GM18517 (cell line): Measurements from ENCODE around the gene GINS1.

Experiments
- ATAC-seq: cut with Tn5 transposase; IDR thresholded peaks from one replicate; pipeline ENCODE4 v1.9.1; 2021; ENCODE audit warnings: mild to moderate bottlenecking, moderate library complexity; ENCODE audit not compliant: unreplicated experiment

GINS1 gene

DNA sequence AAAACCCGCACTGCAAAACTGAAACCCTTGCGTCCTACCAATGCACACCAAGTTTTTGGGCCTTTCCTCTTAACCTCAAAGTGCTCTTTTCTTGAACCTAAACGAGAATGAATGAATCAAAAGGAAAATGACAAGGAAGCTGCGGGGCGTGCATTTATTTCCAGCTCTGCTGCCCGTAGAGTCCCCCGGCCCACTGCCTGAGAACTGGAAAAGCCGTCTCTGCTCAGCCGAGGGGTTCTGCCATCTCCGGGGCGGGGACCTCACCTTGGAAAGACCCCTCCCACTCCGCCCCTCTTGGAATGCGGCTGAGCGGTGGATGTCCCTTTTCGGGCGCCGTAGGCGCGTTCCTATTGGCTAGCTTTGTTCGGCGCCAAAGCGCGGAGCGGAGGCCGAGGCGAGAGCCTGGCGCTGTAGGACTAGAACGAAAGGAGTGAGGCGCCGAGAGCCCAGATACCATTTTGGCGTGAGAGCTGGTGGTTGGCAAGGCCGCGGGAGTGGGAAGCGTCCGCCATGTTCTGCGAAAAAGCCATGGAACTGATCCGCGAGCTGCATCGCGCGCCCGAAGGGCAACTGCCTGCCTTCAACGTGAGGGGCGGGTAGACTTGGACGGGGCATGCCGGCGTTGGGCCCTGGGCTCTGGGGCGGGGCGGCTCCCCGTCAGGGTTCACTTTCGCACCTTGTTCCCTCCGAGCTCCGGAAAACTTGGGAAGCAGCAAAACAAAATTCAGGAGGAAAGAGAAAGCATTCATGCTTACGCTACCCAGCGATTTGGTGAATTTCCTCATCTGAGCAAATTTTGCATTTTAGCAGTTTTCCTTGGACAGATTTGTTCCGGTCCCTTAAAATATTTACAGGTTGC lies at the start of gene GINS1:
TSS of gene GINS1 (plus strand) at position 363 of the 859 bp plus-strand sequence. CDS start at position 511, 148 bp downstream.
- ATAC-seq = peak; percentile 84

DNA sequence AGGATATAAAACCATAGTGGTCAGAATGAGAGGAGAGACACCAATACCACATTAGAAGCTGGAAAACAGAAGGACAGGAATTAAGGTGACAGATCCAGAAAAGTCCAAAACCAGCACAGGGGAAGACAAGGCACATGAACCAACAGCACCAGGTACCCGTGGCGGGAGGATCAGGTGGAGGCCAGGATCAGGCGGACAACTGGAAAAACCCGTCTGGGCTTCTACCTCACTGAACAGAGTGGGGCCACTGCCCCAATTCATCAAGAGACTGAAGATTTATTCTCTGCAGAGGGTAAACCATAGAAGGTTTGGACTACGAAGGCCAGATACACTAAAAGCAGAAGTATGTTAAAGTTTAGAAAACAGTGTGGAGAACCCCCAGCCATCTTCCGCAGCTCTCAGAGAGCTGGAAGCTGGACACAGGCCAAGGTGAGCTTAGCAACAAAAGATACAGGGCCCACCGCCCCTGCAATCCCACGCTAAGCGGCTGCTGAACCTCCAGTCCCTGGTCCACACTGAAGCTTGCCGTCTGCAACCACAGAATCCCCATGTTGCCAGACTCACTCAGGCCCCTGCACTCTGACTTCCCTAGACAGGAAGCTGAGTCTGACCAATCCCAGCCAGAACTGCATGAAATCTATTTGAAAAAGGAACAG lies 46.7 kb upstream of the GINS1 start:
- ATAC-seq = peak; percentile 64

- ATAC-seq = peak; percentile 16
Observed at GRCh38 chr20:25361287-25361683, 46.2 kb upstream of the GINS1 start.

- no peak for ATAC-seq
Observed at GRCh38 chr20:25364180-25364788, 43.2 kb upstream of the GINS1 start.

DNA sequence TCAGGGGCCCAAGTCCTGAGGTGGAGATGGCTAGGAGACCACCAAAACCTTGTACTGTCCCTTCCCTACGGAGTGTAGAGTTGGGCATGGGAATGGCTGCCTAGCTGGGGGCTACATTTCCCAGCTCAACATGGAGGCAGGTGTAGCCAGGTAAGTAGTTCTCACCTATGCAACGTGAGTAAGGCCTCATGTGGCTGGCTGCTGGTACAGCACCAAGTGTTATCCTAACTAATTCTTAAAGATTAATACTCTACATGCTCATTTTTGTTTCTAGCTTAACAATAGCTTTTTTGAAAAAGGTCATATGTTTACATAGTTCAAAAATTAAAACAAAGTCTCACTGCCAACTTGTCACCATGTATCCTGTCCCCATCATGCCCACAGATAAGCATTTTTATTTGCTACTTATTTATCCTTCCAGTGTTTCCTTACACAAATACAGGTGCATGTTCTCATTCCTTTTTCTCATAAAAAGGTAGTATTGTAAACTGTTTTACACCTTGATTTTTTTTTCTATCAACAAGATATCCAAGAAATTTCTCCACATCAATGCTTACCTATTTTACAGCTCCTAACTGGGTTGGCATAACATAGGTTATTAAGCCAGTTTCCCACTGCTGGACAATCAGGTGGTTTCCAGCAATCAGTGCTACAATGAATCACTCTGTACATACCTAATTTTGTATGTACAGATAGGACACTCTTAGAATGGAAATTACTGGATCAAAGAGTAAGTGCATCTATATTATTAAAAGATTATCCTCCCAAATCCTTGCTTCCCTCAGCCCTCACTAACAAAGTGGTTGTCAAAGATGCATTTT lies 42.4 kb upstream of the GINS1 start:
- no peak for ATAC-seq

GRCh38 chr20:25368526-25368925 lies 38.9 kb upstream of the GINS1 start:
- ATAC-seq = no peak

DNA sequence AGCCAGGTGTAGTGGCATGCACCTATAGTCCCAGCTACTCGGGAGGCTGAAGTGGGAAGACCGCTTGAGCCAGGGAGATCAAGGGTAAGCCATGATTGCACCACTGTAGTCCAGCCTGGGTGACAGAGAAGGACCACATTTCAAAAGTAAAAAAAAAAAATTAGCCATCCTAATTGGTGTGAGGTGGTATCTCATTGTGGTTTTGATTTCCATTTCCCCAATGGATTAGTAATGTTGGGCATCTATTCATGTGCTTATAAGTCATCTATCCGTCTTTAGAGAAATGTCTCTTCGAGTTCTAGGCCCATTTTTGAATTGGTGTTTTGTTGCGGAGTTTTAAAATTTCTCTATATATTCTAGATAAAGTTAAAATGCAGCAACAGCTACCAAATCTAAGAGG lies 38.5 kb upstream of the GINS1 start:
- ATAC-seq = no peak

DNA sequence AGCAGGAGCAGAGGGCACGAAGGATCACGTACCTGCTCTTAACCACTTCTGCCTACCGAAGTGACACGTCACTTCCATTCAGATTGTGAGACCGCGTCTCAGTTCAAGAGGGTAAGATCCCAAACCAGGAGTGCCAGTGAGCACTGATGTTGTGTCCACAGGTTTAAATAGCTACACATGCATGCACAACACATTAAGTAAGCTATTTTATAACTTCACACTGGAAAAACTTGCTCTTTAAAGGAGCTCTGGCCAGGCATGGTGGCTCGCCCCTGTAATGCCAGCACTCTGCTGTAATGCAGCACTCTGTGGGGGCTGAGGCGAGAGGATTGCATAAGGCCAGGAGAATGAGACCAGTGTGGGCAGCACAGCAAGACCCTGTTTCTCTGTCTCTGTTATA lies 37.9 kb upstream of the GINS1 start:
- ATAC-seq = no peak

- ATAC-seq = no peak
Observed at GRCh38 chr20:25369971-25370370, 37.5 kb upstream of the GINS1 start.

DNA sequence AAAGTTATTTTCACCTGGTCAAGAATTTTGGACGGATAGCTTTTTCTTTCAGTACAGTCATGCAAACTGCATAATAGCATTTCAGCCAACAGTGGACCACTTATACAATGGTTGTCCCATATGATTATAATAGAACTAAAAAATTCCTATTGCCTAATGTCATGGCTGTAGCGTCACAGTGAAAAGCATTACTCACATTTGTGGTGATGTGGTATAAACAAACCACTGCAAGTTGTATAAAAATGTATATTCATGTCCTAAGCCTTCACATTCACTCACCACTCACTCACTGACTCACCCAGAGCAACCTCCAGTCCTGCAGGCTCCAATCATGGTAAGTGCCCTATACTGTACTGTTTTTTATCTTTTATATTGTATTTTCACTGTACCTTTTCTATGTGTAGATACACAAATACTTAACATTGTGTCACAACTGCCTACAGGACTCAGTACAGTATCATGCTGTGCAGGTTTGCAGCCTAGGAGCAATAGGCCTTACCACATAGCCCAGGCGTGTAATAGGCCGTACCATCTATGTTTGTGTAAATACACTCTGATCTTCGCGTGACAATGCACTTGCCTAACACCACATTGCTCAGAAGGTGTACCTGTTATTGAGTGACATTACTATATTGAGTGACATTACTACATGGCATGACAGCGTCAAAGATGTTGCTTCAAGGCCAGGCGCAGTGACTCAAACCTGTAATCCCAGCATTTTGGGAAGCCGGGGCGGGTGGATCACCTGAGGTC lies 34.7 kb upstream of the GINS1 start:
- no peak for ATAC-seq

DNA sequence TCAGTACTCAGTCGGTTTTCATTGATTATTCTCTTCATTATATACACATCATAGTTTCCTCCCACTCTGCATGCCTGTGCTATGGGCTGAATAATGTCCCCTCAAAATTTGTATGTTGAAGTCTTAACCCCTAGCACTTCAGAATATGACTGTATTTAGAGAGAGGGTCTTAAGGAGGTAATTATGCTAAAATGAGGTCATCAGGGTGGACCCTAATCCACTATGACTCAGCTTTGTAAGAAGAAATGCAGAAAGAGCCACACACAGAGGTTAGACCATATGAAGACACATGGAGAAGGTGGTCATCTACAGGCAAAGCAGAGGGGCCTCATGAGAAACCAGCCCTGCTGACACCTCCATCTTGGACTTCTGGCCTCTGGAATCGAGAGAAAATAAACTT lies 32.6 kb upstream of the GINS1 start:
- ATAC-seq = no peak

GRCh38 chr20:25376236-25376635 lies 31.2 kb upstream of the GINS1 start:
- ATAC-seq = no peak

- ATAC-seq = no peak
Observed at GRCh38 chr20:25376886-25377285, 30.6 kb upstream of the GINS1 start.

DNA sequence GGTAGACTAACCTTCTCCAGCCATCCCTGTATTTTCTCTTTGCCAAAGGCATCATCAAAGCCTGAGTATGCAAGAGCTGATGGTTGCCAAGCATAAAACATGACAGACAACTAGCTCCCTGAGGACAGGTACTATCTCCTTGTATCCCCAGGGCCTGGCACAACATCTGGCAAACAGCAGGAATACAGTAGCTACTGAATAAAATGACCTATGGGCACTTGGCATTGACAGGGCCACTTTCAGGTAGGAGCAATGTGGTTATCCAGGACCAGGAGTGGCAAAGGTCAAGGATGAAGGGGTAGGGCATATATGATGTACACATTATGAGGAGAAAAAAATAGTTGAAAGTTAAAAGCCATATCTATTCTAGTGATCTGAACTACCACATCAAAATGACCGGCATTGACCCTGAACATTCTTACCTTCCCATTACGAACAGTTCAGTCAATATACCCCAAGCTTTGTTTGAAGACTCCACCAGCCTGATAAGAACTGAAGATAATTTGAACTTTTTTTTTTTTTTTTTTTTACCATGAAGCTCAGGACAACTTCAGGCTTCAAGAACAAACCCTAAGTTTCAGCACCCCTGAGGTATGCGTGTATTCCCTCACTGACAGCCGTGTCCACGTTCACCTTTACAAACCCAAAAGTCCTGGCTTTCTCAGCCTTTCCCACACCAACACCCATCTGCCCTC lies 29.1 kb upstream of the GINS1 start:
- ATAC-seq = no peak

DNA sequence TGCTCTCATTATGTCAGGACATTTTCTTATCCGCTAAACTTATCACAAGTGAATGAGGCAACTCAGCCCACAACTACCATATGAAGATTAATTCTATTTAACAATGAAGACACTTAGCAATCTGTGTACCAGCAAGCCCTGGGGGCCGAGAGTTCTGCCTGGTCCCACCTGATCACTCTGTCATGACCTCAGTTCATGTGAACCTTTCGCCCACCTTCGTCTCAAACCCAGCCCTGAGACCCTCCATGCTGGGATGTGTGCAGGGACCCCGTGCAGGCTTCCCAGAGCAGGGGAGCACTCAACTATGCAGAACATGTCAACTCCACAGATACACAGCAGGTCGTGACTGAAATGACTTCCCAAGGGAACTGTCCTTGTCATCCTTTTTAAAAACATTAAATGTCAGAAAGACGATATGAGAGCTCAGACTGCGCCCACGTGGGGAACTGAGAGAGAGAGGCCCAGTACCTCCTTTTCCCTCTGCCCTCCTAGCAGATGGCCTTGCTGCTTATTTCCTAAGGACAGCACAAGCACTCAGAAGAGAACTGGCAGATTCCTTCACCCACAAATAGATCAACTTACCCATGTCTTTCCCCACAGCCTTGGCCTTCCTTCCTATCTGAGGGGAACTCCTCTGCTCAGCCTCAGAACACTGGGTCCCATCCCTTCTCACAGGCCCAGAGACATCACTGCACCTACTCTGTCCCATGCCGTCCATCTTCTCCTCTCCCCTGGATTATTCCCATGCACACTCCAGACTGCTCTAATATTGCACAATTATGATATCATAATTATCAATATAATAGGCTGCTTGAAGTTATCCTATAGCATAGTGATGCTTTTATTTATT lies 28.4 kb upstream of the GINS1 start:
- ATAC-seq = no peak

DNA sequence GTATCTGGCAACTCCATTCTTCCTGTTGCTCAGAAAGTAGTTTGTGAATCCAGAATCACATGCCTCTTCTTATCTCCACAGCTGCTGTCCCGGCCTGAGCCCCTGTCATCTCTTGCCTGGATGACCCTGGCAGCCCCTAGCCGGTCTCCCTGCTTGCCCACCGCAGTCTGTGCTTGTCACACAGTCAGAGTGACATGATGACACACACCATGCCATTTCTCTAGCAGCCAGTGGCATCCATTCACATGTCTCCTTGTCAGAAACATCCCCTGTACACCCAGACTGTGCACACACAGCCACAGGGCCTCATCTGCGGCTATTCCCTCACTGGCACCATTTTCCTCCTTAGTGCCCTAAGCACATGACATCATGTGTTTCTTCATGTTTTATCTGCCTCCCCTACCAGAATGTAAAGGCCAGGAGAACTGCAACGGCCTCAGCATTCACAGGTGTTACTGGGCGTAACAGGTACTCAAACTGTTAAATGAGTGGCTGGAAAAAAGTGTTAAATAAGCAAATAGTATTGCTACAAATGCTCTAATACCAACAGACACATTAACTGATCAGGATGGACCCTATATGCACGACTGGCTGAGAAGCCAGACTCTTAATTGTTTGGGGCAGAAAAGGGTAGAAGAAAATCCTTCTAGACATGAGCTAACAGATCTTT lies 26.4 kb upstream of the GINS1 start:
- no peak for ATAC-seq

DNA sequence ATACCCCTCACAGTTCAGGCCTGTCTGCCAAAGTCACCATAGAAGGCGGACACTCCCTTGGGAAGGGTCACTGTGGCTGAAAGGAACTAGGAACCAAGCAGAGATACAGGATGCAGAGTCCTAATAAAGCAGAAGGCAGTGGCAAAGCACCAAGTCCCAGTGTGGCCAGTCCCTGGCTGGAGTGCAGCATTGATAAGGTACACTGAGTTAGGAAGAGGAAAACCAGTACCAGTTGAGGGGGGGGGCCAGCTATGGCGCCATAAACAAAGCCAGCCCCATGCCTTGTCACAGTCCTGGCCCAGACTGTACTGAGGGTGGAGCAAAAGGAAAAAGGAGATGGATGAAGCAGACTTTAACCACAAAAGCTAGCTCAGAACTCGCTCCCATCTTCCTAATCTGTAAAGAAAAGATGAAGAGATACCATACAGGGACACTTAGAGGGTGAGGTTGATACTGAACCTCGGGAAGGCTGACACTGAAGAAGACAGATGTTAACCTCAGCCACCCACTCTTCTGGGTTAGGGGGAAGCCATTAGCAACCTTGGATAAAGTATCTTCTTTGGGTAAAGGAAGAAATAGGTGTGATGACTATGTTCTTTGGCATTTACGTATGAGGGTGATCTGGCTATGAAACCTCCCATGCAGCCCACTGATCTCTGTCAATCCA lies 24.6 kb upstream of the GINS1 start:
- ATAC-seq = no peak

- ATAC-seq = no peak
Observed at GRCh38 chr20:25389401-25389857, 18.0 kb upstream of the GINS1 start.
